H9 (cell line): ENCODE measurements around the gene LHPP. TPM values are rescaled to one million over a fixed set of nuclear protein-coding genes. Genes with fewer than 3 reads are reported as not detected.

Experiments
- DNase-seq: peaks from one replicate; pipeline ENCODE4 v3.0.0-alpha.2; 2017
- H2AFZ ChIP-seq: one replicate; pipeline ENCODE4 v1.6.1; 2013; ENCODE audit warnings: mild to moderate bottlenecking, low read length, control low read depth, moderate library complexity
- H2AK5ac ChIP-seq: 2 replicates; pipeline ENCODE4 v1.6.1; 2013; ENCODE audit warnings: low read length, control low read depth, mixed read lengths; ENCODE audit not compliant: insufficient read length
- H2BK120ac ChIP-seq: one replicate; pipeline ENCODE4 v1.6.1; 2013; ENCODE audit warnings: low read depth, mild to moderate bottlenecking, low read length, control low read depth, inconsistent platforms; ENCODE audit not compliant: poor library complexity, severe bottlenecking
- H2BK12ac ChIP-seq: 2 replicates; pipeline ENCODE4 v1.6.1; 2013; ENCODE audit warnings: low read length, control low read depth, mixed read lengths, low read depth; ENCODE audit not compliant: insufficient read length
- H2BK15ac ChIP-seq: 2 replicates; pipeline ENCODE4 v1.6.1; 2013; ENCODE audit warnings: low read depth, low read length, control low read depth
- H2BK20ac ChIP-seq: one replicate; pipeline ENCODE4 v1.6.1; 2013; ENCODE audit warnings: low read depth, mild to moderate bottlenecking, low read length, control low read depth, inconsistent platforms; ENCODE audit not compliant: poor library complexity, severe bottlenecking
- H2BK5ac ChIP-seq: 2 replicates; pipeline ENCODE4 v1.6.1; 2013; ENCODE audit warnings: low read length, control low read depth, mixed read lengths; ENCODE audit not compliant: insufficient read length
- H3K14ac ChIP-seq: 2 replicates; pipeline ENCODE4 v1.6.1; 2013; ENCODE audit warnings: low read length, control low read depth; ENCODE audit not compliant: insufficient read depth
- H3K18ac ChIP-seq: 2 replicates; pipeline ENCODE4 v1.6.1; 2013; ENCODE audit warnings: low read depth, mild to moderate bottlenecking, mixed read lengths, low read length, control low read depth; ENCODE audit not compliant: insufficient read length
- H3K23ac ChIP-seq: 2 replicates; pipeline ENCODE4 v1.6.1; 2013; ENCODE audit warnings: low read length, control low read depth, mixed read lengths, low read depth; ENCODE audit not compliant: insufficient read length
- H3K23me2 ChIP-seq: 2 replicates; pipeline ENCODE4 v1.6.1; 2013; ENCODE audit warnings: low read depth, mild to moderate bottlenecking, mixed read lengths, low read length, control low read depth; ENCODE audit not compliant: insufficient read length, poor library complexity, severe bottlenecking
- H3K27ac ChIP-seq: 2 replicates; pipeline ENCODE4 v1.5.1; 2013; ENCODE audit warnings: low read length, control low read depth, mixed read lengths, low read depth; ENCODE audit not compliant: insufficient read length
- H3K27me3 ChIP-seq: 2 replicates; pipeline ENCODE4 v1.6.1; 2013; ENCODE audit warnings: low read length, control low read depth, inconsistent platforms; ENCODE audit not compliant: insufficient read depth
- H3K4ac ChIP-seq: 2 replicates; pipeline ENCODE4 v1.6.1; 2013; ENCODE audit warnings: low read depth, mild to moderate bottlenecking, control low read depth, inconsistent platforms, low read length, moderate library complexity
- H3K4me1 ChIP-seq: 2 replicates; pipeline ENCODE4 v1.6.1; 2013; ENCODE audit warnings: low read length, control low read depth, inconsistent platforms; ENCODE audit not compliant: insufficient read depth
- H3K4me2 ChIP-seq: 2 replicates; pipeline ENCODE4 v1.6.1; 2013; ENCODE audit warnings: low read length, control low read depth, mixed read lengths; ENCODE audit not compliant: insufficient read length, insufficient read depth
- H3K56ac ChIP-seq: 2 replicates; pipeline ENCODE4 v1.6.1; 2013; ENCODE audit warnings: low read depth, mild to moderate bottlenecking, mixed read lengths, low read length, control low read depth; ENCODE audit not compliant: insufficient read length
- H3K79me1 ChIP-seq: 2 replicates; pipeline ENCODE4 v1.6.1; 2013; ENCODE audit warnings: low read depth, mild to moderate bottlenecking, moderate library complexity, low read length, control low read depth, inconsistent platforms; ENCODE audit not compliant: insufficient read depth, poor library complexity, severe bottlenecking
- H3K79me2 ChIP-seq: 2 replicates; pipeline ENCODE4 v1.6.1; 2013; ENCODE audit warnings: low read length, control low read depth, inconsistent platforms; ENCODE audit not compliant: insufficient read depth
- H3K9ac ChIP-seq: 2 replicates; pipeline ENCODE4 v1.6.1; 2013; ENCODE audit warnings: low read length, control low read depth, mixed read lengths; ENCODE audit not compliant: insufficient read length; ENCODE audit errors: extremely low read depth
- H3K9me3 ChIP-seq: one replicate; pipeline ENCODE4 v1.6.1; 2013; ENCODE audit warnings: low read depth, low read length, inconsistent platforms; ENCODE audit not compliant: control insufficient read depth
- H3T11ph ChIP-seq: one replicate; pipeline ENCODE4 v1.6.1; 2013; ENCODE audit warnings: mild to moderate bottlenecking, low read length, control low read depth, inconsistent platforms
- H4K20me1 ChIP-seq: one replicate; pipeline ENCODE4 v1.6.1; 2013; ENCODE audit not compliant: control insufficient read depth, insufficient read length, insufficient read depth
- H4K5ac ChIP-seq: 2 replicates; pipeline ENCODE4 v1.6.1; 2013; ENCODE audit warnings: low read depth, mild to moderate bottlenecking, mixed read lengths, low read length, control low read depth; ENCODE audit not compliant: insufficient read length
- H4K8ac ChIP-seq: replicated peaks from 2 replicates; pipeline ENCODE4 v1.6.1; 2013; ENCODE audit warnings: low read length, control low read depth, mixed read lengths, low read depth; ENCODE audit not compliant: insufficient read length
- H4K91ac ChIP-seq: 2 replicates; pipeline ENCODE4 v1.6.1; 2013; ENCODE audit warnings: low read depth, mild to moderate bottlenecking, moderate library complexity, mixed read lengths, low read length, control low read depth; ENCODE audit not compliant: insufficient read length
- H3K27ac Mint-ChIP-seq, 3 experiments: 2 replicates in 2 of 3; 3 replicates in 1 of 3; pipeline ENCODE4 v1.8.0; 2020 to 2021; ENCODE audit warnings: mixed read lengths in 3 of 3, mild to moderate bottlenecking in 1 of 3, moderate library complexity in 1 of 3
- H3K27me3 Mint-ChIP-seq: 2 replicates; pipeline ENCODE4 v1.8.0; 2021; ENCODE audit warnings: low read depth, mild to moderate bottlenecking, moderate library complexity, mixed read lengths
- H3K36me3 Mint-ChIP-seq, 3 experiments: 2 replicates in 2 of 3; 3 replicates in 1 of 3; pipeline ENCODE4 v1.8.0; 2020 to 2021; ENCODE audit warnings: low read depth in 3 of 3, mixed read lengths in 3 of 3; ENCODE audit not compliant: insufficient read depth in 1 of 3
- H3K4me1 Mint-ChIP-seq, 2 experiments: 2 replicates each; pipeline ENCODE4 v1.8.0; 2020; ENCODE audit warnings: mixed read lengths in 2 of 2
- H3K4me3 Mint-ChIP-seq, 2 experiments: 2 replicates in 1 of 2; 3 replicates in 1 of 2; pipeline ENCODE4 v1.8.0; 2020 to 2021; ENCODE audit warnings: mild to moderate bottlenecking in 2 of 2, mixed read lengths in 2 of 2, moderate library complexity in 1 of 2
- H3K9me3 Mint-ChIP-seq, 2 experiments: 2 replicates in 1 of 2; 3 replicates in 1 of 2; pipeline ENCODE4 v1.8.0; 2020; ENCODE audit warnings: mild to moderate bottlenecking in 2 of 2, mixed read lengths in 2 of 2, moderate library complexity in 1 of 2
- CTCF ChIP-seq: fragments of 200-600 bp; sonication (generic); conservative IDR thresholded peaks from 3 replicates; pipeline ENCODE4 v1.8.0; 2021; ENCODE audit warnings: antibody characterized with exemption, mild to moderate bottlenecking
- WGBS: extraction: QIAGEN DNeasy Blood & Tissue Kit; methylation state at CpG from one replicate; pipeline ENCODE4 v1.1.7; 2013; ENCODE audit warnings: missing lambda C conversion rate, low lambda C conversion rate, mixed read lengths; ENCODE audit not compliant: insufficient read length; ENCODE audit errors: extremely low coverage; 5-methylcytosine and 5-hydroxymethylcytosine counted together
- total RNA-seq: library from RNA; stranded (reverse); gene quantifications from 2 replicates; pipeline ENCODE4 v1.2.1, GENCODE V29; 2021

The LHPP gene
- total RNA-seq, 1 experiment from 2014 or later: 29.6 TPM

DNA sequence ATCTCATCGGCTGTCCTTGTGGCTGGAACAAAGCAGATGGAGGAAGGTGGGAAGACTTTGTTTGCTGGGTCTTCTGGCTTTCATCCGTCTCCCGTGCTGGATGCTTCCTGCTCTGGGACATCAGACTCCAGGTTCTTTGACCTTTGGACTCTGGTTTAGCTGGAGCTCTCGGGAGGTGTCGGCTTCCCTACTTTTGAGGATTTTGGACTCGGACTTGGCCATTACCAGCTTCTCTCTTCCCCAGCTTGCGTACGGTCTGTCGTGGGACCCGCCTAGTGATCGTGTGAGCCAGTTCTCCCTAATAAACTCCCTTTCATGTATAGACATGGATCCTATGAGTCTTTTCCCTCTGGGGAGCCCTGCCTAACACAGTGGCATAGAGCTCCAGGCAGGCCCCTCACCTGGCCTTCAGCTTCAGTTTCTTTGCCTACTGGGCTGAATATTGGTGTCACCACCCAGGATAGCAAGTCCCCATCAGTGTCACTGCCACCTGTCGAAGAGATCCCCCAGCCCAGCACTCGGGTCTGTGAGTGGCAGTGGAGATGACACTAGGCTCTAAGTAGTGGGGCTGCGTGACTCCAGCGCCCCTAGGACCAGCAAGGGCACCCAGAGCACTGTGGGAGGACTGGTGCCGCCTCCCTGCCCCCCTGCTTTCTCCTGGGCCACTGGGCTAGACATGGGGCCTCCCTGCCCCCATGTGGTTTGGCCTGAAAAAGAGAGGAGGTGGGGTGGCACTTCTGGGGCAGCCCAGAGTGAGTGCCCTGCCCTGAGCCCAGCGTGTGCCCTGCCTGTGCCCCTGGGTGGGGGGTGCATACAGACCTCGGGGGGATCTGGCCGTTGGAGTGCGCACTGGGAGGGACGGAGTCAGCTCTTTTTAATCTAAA, 135.6 kb downstream of the LHPP start:
- no CpG with 5 or more reads among the region's 21 CpGs for WGBS
- no peaks in the 10 kb centered on the region; a peak in 1 of 7 replicates for H3K36me3 Mint-ChIP-seq

More for the DNA sequence above, 135.6 kb downstream of the LHPP start:
- Histone ChIP-seq H4K8ac (no peak overlapping the region), H3K23me2 (no peaks in the 10 kb centered on the region), H3T11ph (no peak overlapping the region), H2BK12ac (no peak overlapping the region), H3K14ac (no peak overlapping the region; the same call in 1 of the 2 replicates), H2BK5ac (no peak overlapping the region), H4K20me1 (no peaks in the 10 kb centered on the region), H3K4me1 (no peaks in the 10 kb centered on the region), H3K4me2 (no peak overlapping the region), H3K9ac (no peak overlapping the region), H3K27ac (no peak overlapping the region), H3K79me1 (no peaks in the 10 kb centered on the region), H3K27me3 (no peaks in the 10 kb centered on the region), H2BK120ac (no peak overlapping the region), H4K5ac (no peak overlapping the region), H3K23ac (no peak overlapping the region), H3K18ac (no peak overlapping the region), H2AFZ (no peak overlapping the region), H2BK15ac (no peak overlapping the region), H3K4ac (no peak overlapping the region), H3K56ac (no peak overlapping the region), H2AK5ac (no peak overlapping the region), H3K9me3 (no peaks in the 10 kb centered on the region), H3K79me2 (no peaks in the 10 kb centered on the region), H4K91ac (no peak overlapping the region), H2BK20ac (no peak overlapping the region)
- DNase-seq: no peak
- Mint-ChIP-seq H3K4me3 (no peak overlapping the region), H3K27ac (no peak overlapping the region), H3K4me1 (no peaks in the 10 kb centered on the region), H3K9me3 (no peaks in the 10 kb centered on the region), H3K27me3 (peaks cover 4% of the 10 kb centered on the region)
- no peak for TF ChIP-seq CTCF
